Left lung (tissue), 10 donors: Measurements from ENCODE around the gene HOXA11. TPM values are rescaled to one million over a fixed set of nuclear protein-coding genes. Genes with fewer than 3 reads are reported as not detected.

Experiments used
- ATAC-seq: fragments of 200-7000 bp; cut with Tn5 transposase; one replicate; pipeline ENCODE4 v1.9.1; 2020; ENCODE audit warnings: moderate library complexity
- DNase-seq, 4 donors: peaks; one replicate each; pipeline ENCODE4 v3.0.0-alpha.2; 2013 to 2020
- H3K27ac ChIP-seq, 2 donors: fragments of 200-600 bp; sonication (generic) in 1 of 2; one replicate each; pipeline versions ENCODE4 v1.5.0 to v1.8.0; 2020 to 2021
- H3K27me3 ChIP-seq, 2 donors: fragments of 200-600 bp; sonication (generic) in 1 of 2; one replicate each; pipeline versions ENCODE4 v1.5.0 to v1.8.0; 2020 to 2021
- H3K36me3 ChIP-seq, 2 donors: fragments of 200-600 bp; sonication (generic) in 1 of 2; one replicate each; pipeline versions ENCODE4 v1.5.0 to v1.8.0; 2020 to 2021
- H3K4me1 ChIP-seq, 2 donors: fragments of 200-600 bp; one replicate each; pipeline ENCODE4 v1.8.0; 2021
- H3K4me3 ChIP-seq, 2 donors: fragments of 200-600 bp; sonication (generic) in 1 of 2; one replicate each; pipeline versions ENCODE4 v1.5.0 to v1.8.0; 2020 to 2021; ENCODE audit warnings: mild to moderate bottlenecking in 1 of 2
- H3K9me3 ChIP-seq, 2 donors: fragments of 200-600 bp; sonication (generic) in 1 of 2; one replicate each; pipeline versions ENCODE4 v1.5.0 to v1.8.0; 2020 to 2021
- CTCF ChIP-seq, 2 donors: fragments of 200-600 bp; sonication (generic) in 1 of 2; IDR thresholded peaks; one replicate each; pipeline versions ENCODE4 v1.5.0 to v1.8.0; 2021; ENCODE audit warnings: antibody characterized with exemption in 2 of 2
- intact Hi-C, 2 donors: fragments of 100-400 bp; cut with DNase I; formaldehyde crosslinking; loops; one replicate each; pipeline versions ENCODE4 v1.11.2 to v1.14.2; 2022
- polyA plus RNA-seq, 6 donors: library from polyadenylated mRNA; unstranded; fragments of 120-200 nt; gene quantifications; one replicate each; pipeline ENCODE4 v1.2.1, GENCODE V29; 2013; ENCODE audit not compliant: insufficient read length in 6 of 6
- total RNA-seq, 2 donors: library from RNA; stranded (reverse); fragmentation: NEBNext Ultra II Directional; extraction: Animal tissue kit (Norgen Biotek cat#: 25700); gene quantifications; one replicate each; pipeline ENCODE4 v1.2.1, GENCODE V29; 2021
- donor health status: DM: no; HTN: yes; CAD: no.
- donor health status: DM: no; HTN: no; CAD: no.

HOXA11 gene
- total and polyA plus RNA-seq, 8 donors = 0.10 to 0.23 (median 0.13) TPM; not detected in 4

GRCh38 chr7:27211084-27211446 is 26.0 kb upstream of the HOXA11 start:
- intact Hi-C loops = loop anchor here in 1 of 2 donors (5.0 kb wide), 1 partner anchor 366 kb away; no protein-coding TSS in a partner anchor
- H3K27ac ChIP-seq = no peak overlapping the region
- TF ChIP-seq CTCF (IDR thresholded peaks at IDR 0.05) = no peak
- peaks cover 0 to 16% of the 10 kb centered on the region in 2 donors for H3K4me1 ChIP-seq
- ATAC-seq (no peak), DNase-seq (no peak)
- no peaks in the 10 kb centered on the region for H3K36me3 ChIP-seq
- H3K4me3 ChIP-seq = no peak overlapping the region
- no peaks in the 10 kb centered on the region for H3K9me3 ChIP-seq
- H3K27me3 ChIP-seq = peaks cover 91 to 99% of the 10 kb centered on the region in 2 donors

- H3K27me3 ChIP-seq = peaks cover 91 to 99% of the 10 kb centered on the region in 2 donors
- H3K9me3 ChIP-seq = no peaks in the 10 kb centered on the region
- H3K4me1 ChIP-seq = peaks cover 0 to 18% of the 10 kb centered on the region in 2 donors
- no peaks in the 10 kb centered on the region for H3K36me3 ChIP-seq
- intact Hi-C loops = loop anchor here in 1 of 2 donors (5.0 kb wide), 1 partner anchor 367 kb away; no protein-coding TSS in a partner anchor
- DNase-seq = no peak
- no peak overlapping the region for H3K4me3 ChIP-seq
- TF ChIP-seq CTCF (IDR thresholded peaks at IDR 0.05) = peak; percentile 78 to 88
- H3K27ac ChIP-seq = no peak overlapping the region
- peak; percentile 87 for ATAC-seq
These were observed 25.5 kb upstream of the HOXA11 start for GRCh38 chr7:27210441-27211083.

- peaks cover 91 to 99% of the 10 kb centered on the region in 2 donors for H3K27me3 ChIP-seq
These were observed 25.0 kb upstream of the HOXA11 start for GRCh38 chr7:27209933-27210440.

GRCh38 chr7:27208998-27209397 is 24.0 kb upstream of the HOXA11 start:
- Histone ChIP-seq H3K27ac (no peak overlapping the region), H3K4me1 (peaks cover 0 to 29% of the 10 kb centered on the region in 2 donors), H3K4me3 (no peak overlapping the region), H3K27me3 (peaks cover 93 to 99% of the 10 kb centered on the region in 2 donors), H3K36me3 (no peaks in the 10 kb centered on the region), H3K9me3 (no peaks in the 10 kb centered on the region)
- no peak for TF ChIP-seq CTCF (IDR thresholded peaks at IDR 0.05)
- ATAC-seq = no peak
- intact Hi-C loops = loop anchor here in 1 of 2 donors (5.0 kb wide), 1 partner anchor 718 kb away; no protein-coding TSS in a partner anchor
- no peak for DNase-seq

More at GRCh38 chr7:27209933-27210440, 25.0 kb upstream of the HOXA11 start:
- intact Hi-C loops = loop anchor here in 1 of 2 donors (5.0 kb wide), 2 partner anchors 367 to 717 kb away; no protein-coding TSS in a partner anchor
- TF ChIP-seq CTCF (IDR thresholded peaks at IDR 0.05) = no peak
- Histone ChIP-seq H3K36me3 (no peaks in the 10 kb centered on the region), H3K27ac (no peak overlapping the region), H3K4me1 (peaks cover 0 to 23% of the 10 kb centered on the region in 2 donors), H3K9me3 (no peaks in the 10 kb centered on the region), H3K4me3 (no peak overlapping the region)
- no peak for DNase-seq
- ATAC-seq = no peak

- ATAC-seq = no peak
These were observed 22.4 kb upstream of the HOXA11 start for GRCh38 chr7:27207348-27207985.

More at GRCh38 chr7:27207348-27207985, 22.4 kb upstream of the HOXA11 start:
- no peak overlapping the region for H3K27ac ChIP-seq
- H3K36me3 ChIP-seq = no peaks in the 10 kb centered on the region
- no peak for TF ChIP-seq CTCF (IDR thresholded peaks at IDR 0.05)
- no peak overlapping the region for H3K4me3 ChIP-seq
- peaks cover 0 to 21% of the 10 kb centered on the region in 2 donors for H3K4me1 ChIP-seq
- peaks cover 93 to 99% of the 10 kb centered on the region in 2 donors for H3K27me3 ChIP-seq
- intact Hi-C loops = loop anchor here in 1 of 2 donors (5.0 kb wide), 1 partner anchor 720 kb away; no protein-coding TSS in a partner anchor
- H3K9me3 ChIP-seq = no peaks in the 10 kb centered on the region
- DNase-seq = no peak
